Lower lobe of right lung (tissue), 2 donors: ENCODE data around the gene CHCHD6. TPM values are rescaled to one million over a fixed set of nuclear protein-coding genes. Genes with fewer than 3 reads are reported as not detected.

Source experiments
- ATAC-seq, 2 donors: fragments of 200-7000 bp; cut with Tn5 transposase; one replicate each; pipeline ENCODE4 v1.9.1; 2020 to 2022; ENCODE audit warnings: mild to moderate bottlenecking in 2 of 2, moderate library complexity in 2 of 2
- DNase-seq: peaks from one replicate; pipeline ENCODE4 v3.0.0-alpha.2; 2020
- H3K27ac ChIP-seq: fragments of 200-600 bp; one replicate; pipeline ENCODE4 v1.8.0; 2022
- H3K27me3 ChIP-seq: fragments of 200-600 bp; one replicate; pipeline ENCODE4 v1.8.0; 2022; ENCODE audit warnings: low read depth
- H3K36me3 ChIP-seq: fragments of 200-600 bp; one replicate; pipeline ENCODE4 v1.8.0; 2022; ENCODE audit warnings: mild to moderate bottlenecking
- H3K4me1 ChIP-seq: fragments of 200-600 bp; one replicate; pipeline ENCODE4 v1.8.0; 2022
- H3K4me3 ChIP-seq: fragments of 200-600 bp; one replicate; pipeline ENCODE4 v1.8.0; 2022; ENCODE audit warnings: mild to moderate bottlenecking
- H3K9me3 ChIP-seq: fragments of 200-600 bp; one replicate; pipeline ENCODE4 v1.8.0; 2022
- CTCF ChIP-seq: fragments of 200-600 bp; IDR thresholded peaks from one replicate; pipeline ENCODE4 v1.8.0; 2022; ENCODE audit warnings: antibody characterized with exemption, mild to moderate bottlenecking
- intact Hi-C: fragments of 100-400 bp; cut with DNase I; formaldehyde crosslinking; loops from one replicate; pipeline ENCODE4 v1.11.0; 2022
- total RNA-seq: library from RNA; stranded (reverse); fragmentation: NEBNext Ultra II Directional; extraction: Animal tissue kit (Norgen Biotek cat#: 25700); gene quantifications from one replicate; pipeline ENCODE4 v1.2.1, GENCODE V29; 2021
- donor health status: DM: no; HTN: yes; CAD: no; lungs with severe emphysema.

The CHCHD6 gene
- total RNA-seq, 1 donor from 2014 or later: 12.2 TPM

GRCh38 chr3:126985132-126985985 is 281.3 kb downstream of the CHCHD6 start:
- H3K36me3 ChIP-seq: peaks cover 18% of the 10 kb centered on the region
- ATAC-seq (no peak), DNase-seq (no peak)
- H3K4me3 ChIP-seq: peak overlapping the region; percentile 66
- no peaks in the 10 kb centered on the region for H3K27me3 ChIP-seq
- TF ChIP-seq CTCF: no peak
- peak overlapping the region; percentile 24 for H3K27ac ChIP-seq
- H3K9me3 ChIP-seq: no peaks in the 10 kb centered on the region
- intact Hi-C loops: no loop called here
- peaks cover 26% of the 10 kb centered on the region for H3K4me1 ChIP-seq

GRCh38 chr3:126986001-126986400 is 282.0 kb downstream of the CHCHD6 start:
- Histone ChIP-seq H3K4me3 (no peak overlapping the region), H3K27me3 (no peaks in the 10 kb centered on the region), H3K27ac (no peak overlapping the region), H3K9me3 (no peaks in the 10 kb centered on the region), H3K36me3 (peaks cover 22% of the 10 kb centered on the region), H3K4me1 (peaks cover 26% of the 10 kb centered on the region)
- DNase-seq (no peak), ATAC-seq (no peak)
- TF ChIP-seq CTCF: no peak
- intact Hi-C loops: no loop called here

GRCh38 chr3:126987129-126987528 is 283.1 kb downstream of the CHCHD6 start:
- peaks cover 25% of the 10 kb centered on the region for H3K36me3 ChIP-seq
- no peak for TF ChIP-seq CTCF
- H3K27me3 ChIP-seq: no peaks in the 10 kb centered on the region
- no peaks in the 10 kb centered on the region for H3K9me3 ChIP-seq
- peaks cover 22% of the 10 kb centered on the region for H3K4me1 ChIP-seq
- no peak overlapping the region for H3K4me3 ChIP-seq
- H3K27ac ChIP-seq: no peak overlapping the region
- no peak for DNase-seq
- no peak for ATAC-seq
- intact Hi-C loops: no loop called here

GRCh38 chr3:126987596-126987995 is 283.6 kb downstream of the CHCHD6 start:
- peaks cover 25% of the 10 kb centered on the region for H3K36me3 ChIP-seq
- H3K4me3 ChIP-seq: no peak overlapping the region
- H3K27ac ChIP-seq: no peak overlapping the region
- intact Hi-C loops: no loop called here
- no peaks in the 10 kb centered on the region for H3K27me3 ChIP-seq
- DNase-seq (no peak), ATAC-seq (no peak)
- peaks cover 19% of the 10 kb centered on the region for H3K4me1 ChIP-seq
- no peak for TF ChIP-seq CTCF
- no peaks in the 10 kb centered on the region for H3K9me3 ChIP-seq

- Histone ChIP-seq H3K4me1 (peaks cover 26% of the 10 kb centered on the region), H3K9me3 (no peaks in the 10 kb centered on the region), H3K27me3 (no peaks in the 10 kb centered on the region), H3K27ac (no peak overlapping the region), H3K36me3 (peaks cover 25% of the 10 kb centered on the region), H3K4me3 (no peak overlapping the region)
- TF ChIP-seq CTCF: no peak
- DNase-seq: no peak
- no peak for ATAC-seq
- intact Hi-C loops: no loop called here
These were observed 284.5 kb downstream of the CHCHD6 start for GRCh38 chr3:126988451-126989021.
